ENCODE data around the gene SPOCK1. TPM values are rescaled to one million over a fixed set of nuclear protein-coding genes. Genes with fewer than 3 reads are reported as not detected.

SPOCK1 gene
- total and polyA plus RNA-seq, 2 experiments from 2014 or later, result 8.2 to 10.5 TPM

- TF ChIP-seq ZNF462 (CRISPR knock-in tag; IDR thresholded peaks at IDR 0.05), result no peak
- no peak for TF ChIP-seq NANOG (IDR thresholded peaks at IDR 0.05; ENCODE audit: borderline replicate concordance)
- no peak for TF ChIP-seq ETS1 (IDR thresholded peaks at IDR 0.05)
These were observed 156.4 kb downstream of the SPOCK1 start (continued) for GRCh38 chr5:137342764-137343163.

GRCh38 chr5:137341831-137342230 is 157.3 kb downstream of the SPOCK1 start:
- H3K36me3 Mint-ChIP-seq (ENCODE audit: low read depth), result no peaks in the 10 kb centered on the region
- TF ChIP-seq ZNF114 (CRISPR knock-in tag; IDR thresholded peaks at IDR 0.05) (no peak), POLR2AphosphoS5 (IDR thresholded peaks at IDR 0.05; ENCODE audit: low read depth) (no peak), JUNB (IDR thresholded peaks at IDR 0.05; ENCODE audit: unreplicated experiment) (no peak), CREB1 (CRISPR knock-in tag; IDR thresholded peaks at IDR 0.05; ENCODE audit: low read depth) (no peak), EZH2 (IDR thresholded peaks at IDR 0.05; ENCODE audit: low read depth, unreplicated experiment) (no peak), ZNF462 (CRISPR knock-in tag; IDR thresholded peaks at IDR 0.05) (no peak), ETS1 (IDR thresholded peaks at IDR 0.05) (no peak)

More at GRCh38 chr5:137341831-137342230, 157.3 kb downstream of the SPOCK1 start:
- Histone ChIP-seq H3K27me3 (ENCODE audit: insufficient read depth) (no peaks in the 10 kb centered on the region), H4K20me1 (replicated peaks; ENCODE audit: insufficient read depth) (no peaks in the 10 kb centered on the region), H2AFZ (no peak overlapping the region), H3K4me1 (ENCODE audit: insufficient read depth) (peaks cover 22% of the 10 kb centered on the region), H3K4me3 (no peak overlapping the region), H3K79me2 (replicated peaks; ENCODE audit: insufficient read depth) (no peaks in the 10 kb centered on the region), H3K36me3 (ENCODE audit: insufficient read depth) (no peaks in the 10 kb centered on the region), H3K9me2 (ENCODE audit: insufficient read depth) (no peaks in the 10 kb centered on the region), H3K27ac (ENCODE audit: low read depth) (no peak overlapping the region), H3K4me2 (no peak overlapping the region), H3F3A (replicated peaks; ENCODE audit: low read depth) (no peaks in the 10 kb centered on the region)
- Mint-ChIP-seq H3K4me3 (no peak overlapping the region), H3K9me3 (no peaks in the 10 kb centered on the region), H3K4me1 (peaks cover 28% of the 10 kb centered on the region), H3K27me3 (ENCODE audit: insufficient read depth, low read depth, poor library complexity) (peaks cover 2% of the 10 kb centered on the region), H3K27ac (no peak overlapping the region)
- DNase-seq (ENCODE audit: low spot score) (no peak), ATAC-seq (no peak)

Data from GM23338 (cell line).